B cell (primary cell): Measurements from ENCODE around the gene RAB11FIP3.

Experiments used
- CTCF ChIP-seq: fragments of 200-600 bp; IDR thresholded peaks from one replicate; pipeline ENCODE4 v1.8.0; 2022; ENCODE audit warnings: antibody characterized with exemption, mild to moderate bottlenecking
- EZH2 ChIP-seq: IDR thresholded peaks from 2 replicates; pipeline ENCODE4 v1.6.1; 2012; ENCODE audit warnings: borderline replicate concordance, low read depth, mild to moderate bottlenecking, moderate library complexity, low read length; ENCODE audit not compliant: insufficient read depth, poor library complexity, severe bottlenecking

GRCh38 chr16:554640-555365 is 129.4 kb downstream of the RAB11FIP3 start:
- TF ChIP-seq CTCF (no peak), EZH2 (no peak)
